H1 (cell line): ENCODE data around the gene MAPK8IP1. TPM values are rescaled to one million over a fixed set of nuclear protein-coding genes. Genes with fewer than 3 reads are reported as not detected.

Experiments used
- SAP30 ChIP-seq: fragments of 300-600 bp; sonication (generic); IDR thresholded peaks from 2 replicates; pipeline ENCODE4 v1.7.1; 2012; ENCODE audit warnings: low read length, moderate library complexity, mild to moderate bottlenecking, inconsistent platforms; ENCODE audit not compliant: insufficient read depth, insufficient replicate concordance
- TBP ChIP-seq: IDR thresholded peaks from 2 replicates; pipeline ENCODE4 v1.6.1; 2011; ENCODE audit warnings: low read depth, low read length, improper control_type of control experiment
- polyA plus RNA-seq, 7 experiments: library from polyadenylated mRNA; depleted of rRNA in 3 of 7; stranded (reverse) in 5 of 7; unstranded in 2 of 7; fragments of >200 nt in 5 of 7; fragments of 200-250 nt in 2 of 7; gene quantifications; 1 replicate in 5 of 7; 2 replicates in 1 of 7; 4 replicates in 1 of 7; pipeline versions ENCODE4 v1.2.1 to v1.2.3, GENCODE V29; 2011 to 2013; ENCODE audit warnings: missing spikeins in 2 of 7, mixed read lengths in 2 of 7
- total RNA-seq: library from RNA; stranded (reverse); fragmentation: NEBNext Ultra II Directional; extraction: Animal tissue kit (Norgen Biotek cat#: 25700); gene quantifications from 2 replicates; pipeline ENCODE4 v1.2.1, GENCODE V29; 2021

MAPK8IP1 gene
- total and polyA plus RNA-seq, 2 of the 8 experiments (the other 6 are each of a cell fraction or from before 2014, with no cell fraction given): 32.4 to 40.1 TPM

GRCh38 chr11:45907911-45908370 is 22.5 kb downstream of the MAPK8IP1 start (continued):
- TF ChIP-seq TBP (no peak), SAP30 (no peak)
